Measurements from ENCODE around the gene PRICKLE2.

The PRICKLE2 gene

DNA sequence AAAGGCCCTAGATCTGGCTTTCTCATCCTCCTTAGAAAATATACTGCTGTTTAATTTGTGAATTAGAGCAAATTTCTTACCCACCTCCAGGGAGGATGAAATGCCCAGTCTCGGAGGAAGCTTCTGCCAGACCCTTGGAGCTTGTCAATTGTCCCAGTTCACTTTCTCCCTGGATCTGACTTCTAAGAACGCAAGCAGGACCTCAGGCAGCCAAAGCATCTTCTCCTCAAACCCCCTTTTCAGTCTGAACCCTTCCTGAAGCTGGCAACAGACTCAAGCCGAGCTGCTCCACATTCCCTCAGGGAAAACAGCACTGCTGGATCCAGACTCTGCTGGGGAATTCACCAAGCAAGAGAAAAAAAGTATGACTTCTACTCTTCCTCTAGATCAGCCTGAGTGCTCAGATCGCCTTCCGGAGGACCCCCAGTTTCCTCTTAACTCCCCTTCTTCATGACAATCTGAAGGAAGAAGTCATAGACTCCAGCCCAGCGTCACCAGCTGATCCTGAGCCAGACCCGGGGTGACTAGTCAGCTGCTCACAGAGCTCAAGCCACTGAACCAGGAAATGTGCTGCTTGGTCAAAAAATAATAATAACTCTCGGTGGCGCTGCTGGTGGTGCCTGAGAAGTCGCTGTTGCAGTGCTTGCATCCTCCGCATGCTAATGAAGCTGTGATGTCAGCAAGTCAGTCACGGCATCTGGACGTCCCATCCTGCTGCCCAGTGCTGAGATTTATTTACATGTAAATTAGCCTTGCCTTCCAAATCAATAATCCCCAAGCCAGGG is at the start of gene PRICKLE2:
PRICKLE2 (minus strand) TSS at position 641 of the 785 bp plus-strand sequence. CDS start 26,539 bp downstream, outside the sequence.
- peak; percentile 76 for DNase-seq (ENCODE audit: low read depth, low spot score)

- no peak for DNase-seq (ENCODE audit: low read depth, low spot score)
These were observed 47.6 kb upstream of the PRICKLE2 start for GRCh38 chr3:64272842-64273241.

GRCh38 chr3:64272271-64272670 is 47.0 kb upstream of the PRICKLE2 start:
- DNase-seq (ENCODE audit: low read depth, low spot score), result no peak

- no peak for DNase-seq (ENCODE audit: low read depth, low spot score)
These were observed 46.4 kb upstream of the PRICKLE2 start for GRCh38 chr3:64271631-64272030.

GRCh38 chr3:64270866-64271260 is 45.6 kb upstream of the PRICKLE2 start:
- no peak for DNase-seq (ENCODE audit: low read depth, low spot score)

DNA sequence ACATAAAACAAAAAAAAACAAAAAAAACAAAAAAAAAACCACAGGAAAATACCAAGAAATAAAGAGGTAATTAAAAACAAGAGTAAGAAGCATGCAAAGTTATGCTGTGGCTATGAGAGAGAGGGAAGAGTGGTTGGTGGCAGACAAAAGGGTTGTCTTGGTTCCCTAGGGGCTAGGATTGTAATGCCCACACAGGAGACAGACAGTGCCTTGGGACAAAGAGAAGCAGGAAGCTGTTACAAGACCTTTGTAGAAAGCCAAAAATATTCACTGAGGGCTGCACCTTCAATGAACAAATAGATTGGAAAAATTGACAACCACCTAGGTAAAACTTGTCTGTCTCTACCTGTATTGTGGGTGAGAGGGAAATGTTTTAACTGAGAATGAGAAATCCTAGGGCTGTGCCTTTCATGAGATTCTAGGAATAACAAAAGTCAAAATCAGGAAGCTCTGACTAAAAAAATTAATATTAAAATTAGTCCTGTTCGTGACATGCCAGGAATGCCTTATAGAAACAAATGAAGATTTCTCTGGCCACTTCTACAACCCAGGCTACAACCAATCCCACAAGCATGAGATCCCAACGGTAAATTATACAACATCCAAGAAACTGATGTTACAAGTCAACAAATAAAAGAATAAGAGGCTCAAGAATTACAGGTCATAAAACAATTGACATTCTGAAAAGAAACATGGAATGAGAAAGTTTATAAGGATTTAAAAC is 45.0 kb upstream of the PRICKLE2 start:
- DNase-seq (ENCODE audit: low read depth, low spot score), result no peak

- DNase-seq (ENCODE audit: low read depth, low spot score), result no peak
These were observed 43.7 kb upstream of the PRICKLE2 start for GRCh38 chr3:64268926-64269325.

GRCh38 chr3:64267721-64268604 is 42.7 kb upstream of the PRICKLE2 start:
- DNase-seq (ENCODE audit: low read depth, low spot score), result peak; percentile 64

GRCh38 chr3:64266983-64267382 is 41.7 kb upstream of the PRICKLE2 start:
- no peak for DNase-seq (ENCODE audit: low read depth, low spot score)

- DNase-seq (ENCODE audit: low read depth, low spot score), result no peak
These were observed 41.0 kb upstream of the PRICKLE2 start for GRCh38 chr3:64266065-64266931.

DNA sequence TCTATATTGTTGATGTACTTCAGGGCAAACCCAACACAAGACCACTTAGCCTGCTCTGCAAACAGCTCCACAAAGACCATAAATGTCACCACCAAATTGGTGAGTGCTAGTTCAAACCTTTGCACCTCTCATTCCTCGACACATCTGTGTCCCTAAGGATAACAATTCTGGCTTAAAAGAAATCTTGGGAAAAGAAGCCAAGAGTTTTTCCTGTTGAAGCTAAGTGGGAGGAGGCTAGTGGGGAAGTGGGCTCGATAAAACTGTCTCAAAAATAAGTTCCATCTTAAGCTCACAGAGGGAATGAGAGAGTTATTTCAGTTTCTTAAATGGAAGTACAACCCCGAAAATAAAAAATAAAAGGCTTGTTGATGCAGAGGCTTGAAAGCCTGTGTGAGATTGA is 40.4 kb upstream of the PRICKLE2 start:
- no peak for DNase-seq (ENCODE audit: low read depth, low spot score)

DNA sequence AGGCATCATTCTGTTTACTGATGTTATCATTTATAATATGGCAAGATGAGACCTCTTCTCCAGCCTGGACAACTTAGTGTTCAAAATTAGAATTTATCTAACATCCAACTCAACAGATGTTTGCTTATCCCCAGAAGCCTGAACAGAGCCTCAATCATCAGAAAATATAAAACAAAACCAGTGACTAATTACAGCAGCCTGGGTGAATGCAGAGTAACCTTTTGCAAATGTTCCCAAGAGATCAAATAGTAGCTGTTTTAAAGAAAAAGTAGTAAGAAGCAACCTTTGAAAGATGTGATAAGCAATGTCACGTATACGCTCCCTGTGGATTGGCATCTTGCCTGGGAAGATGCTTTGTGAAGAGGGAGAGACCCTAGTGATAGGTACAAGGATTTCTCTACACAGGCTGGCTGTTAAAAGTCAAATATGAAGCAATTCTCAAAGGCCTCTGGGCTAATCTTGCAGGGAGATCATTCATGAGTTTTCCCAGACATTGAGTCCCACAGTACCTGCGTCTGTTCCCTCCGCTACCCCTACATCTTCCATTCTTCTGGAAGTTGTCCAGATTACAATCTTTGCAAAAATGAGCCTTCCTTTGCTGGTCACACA is 39.3 kb upstream of the PRICKLE2 start:
- DNase-seq (ENCODE audit: low read depth, low spot score), result no peak

- no peak for DNase-seq (ENCODE audit: low read depth, low spot score)
These were observed 37.4 kb upstream of the PRICKLE2 start for GRCh38 chr3:64262574-64263114.

GRCh38 chr3:64260431-64260830 is 35.2 kb upstream of the PRICKLE2 start:
- no peak for DNase-seq (ENCODE audit: low read depth, low spot score)

DNA sequence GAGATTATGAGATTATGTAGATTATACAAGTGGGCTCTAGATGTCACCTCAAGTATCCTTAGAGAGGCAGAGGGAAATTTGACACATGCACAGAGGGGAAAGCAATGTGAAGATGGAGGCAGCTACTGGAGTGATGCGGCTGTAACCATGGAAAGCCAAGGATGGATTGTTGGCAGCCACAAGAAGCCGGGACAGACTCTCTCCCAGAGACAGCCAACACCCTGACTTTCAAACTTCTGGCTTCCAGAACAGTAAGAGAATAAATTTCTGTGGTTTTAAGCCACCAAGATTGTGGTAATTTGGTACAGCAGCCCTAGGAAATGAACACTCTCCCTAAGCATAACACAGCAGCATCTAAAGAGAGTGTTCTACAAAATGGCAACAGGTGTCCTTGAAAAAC is 34.4 kb upstream of the PRICKLE2 start:
- DNase-seq (ENCODE audit: low read depth, low spot score), result no peak

- no peak for DNase-seq (ENCODE audit: low read depth, low spot score)
These were observed 32.0 kb upstream of the PRICKLE2 start for GRCh38 chr3:64257100-64257755.

DNA sequence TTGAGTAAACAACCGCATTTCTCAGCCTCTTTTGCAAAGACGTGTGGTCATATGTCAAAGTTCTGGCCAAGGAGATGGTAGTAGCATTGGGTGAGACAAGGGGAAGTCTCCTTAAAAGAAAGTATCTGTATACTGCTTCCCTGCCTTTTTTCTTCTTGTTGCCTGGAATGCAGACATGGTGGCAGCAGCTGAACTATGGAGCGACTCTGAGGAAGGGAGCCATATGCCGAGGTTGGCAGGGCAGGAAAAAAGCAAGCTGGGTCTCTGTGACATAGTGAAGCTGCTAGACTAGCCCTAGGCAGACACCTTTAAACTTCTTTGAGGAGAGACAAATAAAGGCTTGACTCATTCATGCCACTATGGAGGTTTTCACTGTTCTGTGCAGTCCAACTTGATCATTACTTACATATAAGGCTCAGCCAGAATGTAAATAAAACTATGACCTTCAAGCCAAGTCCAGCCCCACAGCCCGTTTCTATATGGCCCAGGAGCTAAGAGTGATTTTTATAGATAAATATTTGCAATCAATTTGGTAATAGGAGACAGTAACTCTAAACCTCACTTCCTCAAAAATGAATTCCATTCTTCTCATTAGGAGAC is 30.6 kb upstream of the PRICKLE2 start:
- no peak for DNase-seq (ENCODE audit: low read depth, low spot score)

GRCh38 chr3:64254443-64254842 is 29.2 kb upstream of the PRICKLE2 start:
- DNase-seq (ENCODE audit: low read depth, low spot score), result no peak

DNA sequence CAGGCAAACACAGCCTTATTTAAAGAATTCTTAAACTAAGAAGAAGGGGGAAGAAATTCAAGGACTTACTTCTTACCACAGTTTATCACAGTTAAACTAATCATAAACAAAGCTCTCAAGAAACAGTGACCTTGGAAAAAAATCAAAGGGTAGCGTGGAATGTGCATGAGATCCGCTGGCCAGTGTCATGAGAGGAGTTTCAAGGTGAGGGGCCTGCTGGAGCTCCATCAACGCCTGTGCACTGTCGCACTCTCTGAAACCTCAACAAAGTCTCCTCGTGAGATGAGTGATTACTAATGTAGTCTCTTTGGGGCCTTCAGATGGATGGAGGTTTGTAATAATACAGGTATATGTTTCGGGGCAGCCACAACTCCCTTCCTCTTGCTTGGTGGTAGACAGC is 28.4 kb upstream of the PRICKLE2 start:
- no peak for DNase-seq (ENCODE audit: low read depth, low spot score)

Data from iPS DF 19.7 (cell line).